ENCODE data around the gene FAM20C.

The FAM20C gene

DNA sequence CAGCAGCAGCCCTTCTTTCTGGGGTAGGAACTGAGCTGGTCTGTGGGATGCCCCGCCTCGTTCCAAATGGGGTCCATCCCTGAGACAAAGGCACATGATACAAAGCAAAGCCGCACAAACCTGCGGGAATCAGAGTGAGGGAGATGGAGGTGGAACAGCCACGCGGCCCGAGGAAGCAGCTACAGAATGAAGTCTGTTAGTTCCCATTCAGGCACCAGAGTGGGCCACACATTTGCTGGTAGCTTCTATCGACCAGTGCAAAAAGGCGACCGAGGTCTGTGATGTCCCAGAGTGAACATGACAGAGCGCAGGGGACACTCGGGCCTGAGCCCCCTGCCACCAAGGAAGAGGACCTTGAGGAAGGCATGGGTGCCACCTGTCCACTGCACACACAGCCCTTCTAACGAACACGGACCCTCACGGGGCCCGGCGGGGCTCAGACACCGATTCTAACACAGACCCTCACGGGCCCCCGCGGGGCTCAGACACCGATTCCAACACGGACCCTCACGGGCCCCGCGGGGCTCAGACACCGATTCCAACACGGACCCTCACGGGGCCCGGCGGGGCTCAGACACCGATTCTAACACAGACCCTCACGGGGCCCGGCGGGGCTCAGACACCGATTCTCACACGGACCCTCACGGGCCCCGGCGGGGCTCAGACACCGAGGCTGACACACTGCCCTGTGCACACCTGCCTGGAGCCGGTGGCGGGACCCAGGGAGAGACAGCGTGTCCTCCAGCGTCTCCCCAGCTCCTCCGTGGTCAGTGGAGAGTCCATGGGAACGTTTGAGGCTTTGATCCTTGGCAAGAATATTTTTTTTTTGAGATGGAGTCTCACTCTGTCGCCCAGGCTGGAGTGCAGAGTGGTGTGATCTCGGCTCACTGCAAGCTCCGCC is 32.8 kb upstream of the FAM20C start:
- no peak for DNase-seq

DNA sequence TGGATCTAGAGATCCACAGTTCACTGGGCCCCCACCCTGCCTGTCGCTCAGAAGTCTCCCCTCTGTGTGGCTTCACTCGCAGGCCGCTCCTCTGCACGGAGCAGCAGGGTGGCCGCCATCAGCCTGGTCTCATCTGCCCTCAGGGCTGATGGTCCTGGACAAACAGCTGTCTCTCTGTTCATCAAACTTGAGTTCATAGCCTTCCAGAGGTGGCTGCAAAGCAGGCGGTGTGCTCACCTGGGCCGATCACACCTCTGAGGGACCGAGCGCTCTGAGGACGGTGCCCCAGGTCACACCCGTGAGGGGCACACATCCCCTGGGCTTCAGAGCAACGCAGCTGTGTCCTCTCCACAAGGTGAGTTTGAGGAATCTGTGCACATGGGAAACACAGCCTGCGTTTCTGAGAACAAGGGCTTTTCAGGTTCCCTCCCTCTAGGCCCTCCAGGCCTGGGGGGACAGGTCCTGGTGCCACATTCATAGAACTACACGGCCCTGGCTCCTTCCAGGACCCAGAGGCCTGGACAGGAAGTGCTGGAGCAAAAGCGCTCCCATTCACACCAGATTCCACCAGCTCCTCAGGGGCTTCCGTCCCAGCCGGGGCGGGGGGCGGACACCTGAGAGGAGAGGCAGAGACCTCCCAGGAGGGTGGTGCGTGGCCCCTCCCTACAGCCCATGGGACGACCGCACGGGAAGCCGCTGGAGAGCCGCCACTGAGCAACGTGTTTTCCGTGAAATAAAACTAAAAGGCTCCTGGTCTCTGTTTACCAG is 31.2 kb upstream of the FAM20C start:
- no peak for DNase-seq

DNA sequence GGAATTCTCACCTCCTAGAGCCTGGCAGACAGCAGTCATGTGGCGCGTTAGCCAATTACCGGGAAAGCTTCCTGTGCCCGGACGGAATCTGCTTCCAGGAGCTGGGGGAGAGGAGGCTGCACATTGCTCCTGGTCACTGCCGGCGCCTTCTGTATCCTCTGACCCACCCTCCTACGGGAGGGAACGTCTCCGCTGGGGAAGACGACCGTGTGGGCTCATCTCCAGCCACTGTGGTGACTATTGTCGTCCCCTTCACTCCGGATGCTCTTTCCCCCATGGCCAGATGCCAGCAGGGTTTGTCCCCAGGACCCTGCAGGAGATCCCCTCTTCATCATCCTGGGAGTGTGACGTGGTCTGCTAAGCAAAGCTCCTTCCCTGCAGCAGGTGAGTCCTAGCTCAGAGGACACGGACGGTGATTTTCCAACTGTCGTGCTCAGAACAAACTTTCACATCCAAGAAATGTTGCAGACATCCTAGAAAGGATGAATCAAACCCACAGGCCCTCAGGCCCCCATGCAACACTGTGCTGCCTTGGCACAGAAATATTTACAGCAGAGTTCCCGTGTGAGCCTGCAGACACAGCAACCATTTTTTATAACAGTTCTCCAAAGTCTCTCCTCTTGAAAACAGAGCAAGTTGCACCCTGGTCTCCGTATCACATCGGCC is 29.6 kb upstream of the FAM20C start:
- no peak for DNase-seq

DNA sequence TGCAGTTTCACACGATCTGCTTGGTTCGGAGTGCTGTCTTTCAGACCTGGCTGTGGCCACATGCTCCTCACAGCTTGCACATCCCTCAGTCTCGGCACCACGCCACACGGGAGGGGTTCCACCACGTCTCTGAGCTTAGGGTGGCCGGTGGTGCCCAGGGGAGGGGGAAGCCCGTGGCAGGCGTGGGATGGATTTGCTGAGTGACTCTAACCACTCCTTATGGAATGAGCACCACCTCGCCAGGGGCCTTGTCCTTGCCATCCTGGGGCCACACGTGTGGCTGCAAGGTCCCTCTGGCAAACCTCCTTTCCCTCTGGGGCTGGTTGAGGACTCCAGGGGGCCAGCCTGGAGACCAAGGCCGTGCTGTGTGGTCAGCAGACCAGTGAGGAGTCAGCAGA is 29.1 kb upstream of the FAM20C start:
- DNase-seq = no peak

DNA sequence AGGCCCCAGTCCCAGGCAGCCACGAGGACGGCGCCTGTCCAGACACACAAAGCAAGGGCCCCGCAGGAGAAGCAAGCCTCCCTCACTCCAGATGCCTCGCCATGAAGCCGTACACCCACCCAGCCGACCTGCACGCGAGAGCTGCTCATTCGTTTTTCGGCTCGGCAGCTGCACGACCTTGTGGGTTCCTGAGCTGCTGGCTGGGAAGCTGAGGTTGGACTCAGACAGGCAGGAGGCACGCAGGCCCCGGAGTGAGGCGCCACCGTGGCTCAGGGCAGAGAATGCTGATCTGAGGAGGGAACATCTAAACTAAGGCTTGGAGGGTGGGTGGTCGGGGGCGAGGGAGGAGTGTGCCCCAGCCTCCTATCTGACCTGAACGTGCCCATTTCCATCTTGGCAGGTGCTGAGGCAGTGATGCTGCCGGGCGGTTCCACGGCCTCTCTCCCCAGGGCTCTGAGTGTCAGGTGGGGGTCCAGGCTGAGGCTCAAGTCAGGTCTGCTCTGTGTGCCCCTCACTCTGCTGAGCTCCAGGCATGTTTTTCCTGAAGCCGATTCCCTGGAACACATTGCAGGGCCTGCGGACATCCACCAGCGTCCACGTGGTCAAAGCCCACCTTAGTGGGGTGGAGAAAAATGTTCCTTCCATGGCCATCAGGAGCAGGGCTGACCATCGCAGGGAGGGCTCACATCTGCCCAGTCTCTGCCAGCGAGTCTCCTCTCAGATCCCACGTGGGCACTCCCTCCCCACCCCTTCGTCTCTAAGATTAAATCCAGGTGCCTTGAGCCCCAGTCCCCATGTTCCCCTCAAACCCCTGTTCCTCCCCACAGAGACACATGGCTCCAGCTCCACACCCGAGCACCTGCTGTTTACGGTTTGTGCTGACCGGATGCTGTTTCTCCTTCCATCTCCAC is 28.1 kb upstream of the FAM20C start:
- no peak for DNase-seq

DNA sequence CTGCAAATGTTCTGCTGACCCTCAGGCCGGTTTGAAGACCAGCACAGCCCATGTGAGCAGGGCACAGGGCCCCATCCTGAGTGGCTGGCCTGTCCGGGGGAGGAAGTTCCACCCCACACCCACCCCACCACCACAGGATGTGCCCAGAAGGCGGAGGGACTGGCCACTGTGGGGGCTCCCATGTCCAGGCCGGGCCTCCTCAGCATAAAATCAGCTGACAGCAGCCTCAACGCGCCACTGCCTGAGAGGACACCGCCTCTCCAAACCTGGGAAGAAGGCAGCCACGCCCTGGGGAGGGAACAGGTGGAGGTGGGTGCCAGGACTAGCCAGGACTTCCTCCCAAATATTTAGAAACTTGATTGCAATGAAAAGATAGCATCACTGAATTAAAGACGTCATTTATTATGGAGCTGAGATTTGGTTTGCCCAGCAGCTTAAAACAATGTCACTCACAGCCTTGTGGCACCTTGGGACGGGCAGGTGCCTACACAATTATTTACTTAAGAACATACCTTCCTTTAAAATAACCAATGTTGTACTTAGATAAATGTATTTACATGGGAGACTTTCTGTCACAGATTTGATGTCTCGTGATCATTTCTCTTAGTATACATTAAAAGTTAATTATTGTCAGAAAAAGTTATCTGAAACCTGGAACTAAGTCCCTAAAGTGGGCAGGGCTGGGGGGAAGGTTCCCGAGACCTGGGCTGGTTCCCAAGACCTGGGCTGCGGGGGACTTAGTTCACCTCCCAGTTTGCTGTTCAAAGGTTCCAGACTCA is 27.3 kb upstream of the FAM20C start:
- DNase-seq = no peak

DNA sequence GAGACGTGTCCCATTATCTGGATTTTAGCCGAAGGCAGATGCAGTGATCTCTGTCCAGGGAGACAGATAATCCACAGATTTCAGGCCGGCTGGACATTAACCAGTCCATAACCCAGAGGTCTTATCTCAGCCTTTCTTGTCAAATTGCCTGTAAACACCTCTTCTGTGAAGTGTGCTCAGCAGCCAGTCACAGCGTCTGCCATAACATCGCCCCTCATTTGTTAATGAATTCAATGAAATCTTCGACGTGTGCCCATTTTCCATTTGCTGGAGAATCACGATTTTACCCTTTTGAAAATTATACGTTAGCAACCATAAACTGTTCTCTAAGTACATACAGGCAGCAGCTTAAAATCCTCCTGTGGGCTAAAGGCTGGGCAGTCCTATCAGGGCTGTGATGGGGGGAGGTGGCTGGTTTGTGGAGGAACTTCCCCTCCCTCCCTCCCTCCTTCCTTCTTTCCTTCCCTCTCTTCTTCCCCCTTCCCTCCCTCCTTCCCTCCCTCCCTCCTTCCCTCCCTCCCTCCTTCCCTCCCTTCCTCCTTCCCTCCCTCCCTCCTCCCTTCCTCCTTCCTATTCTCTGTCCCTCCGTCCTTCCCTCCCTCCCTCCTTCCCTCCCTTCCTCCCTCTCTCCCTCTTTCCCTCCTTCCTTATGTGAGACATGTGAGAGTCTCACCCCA is 26.6 kb upstream of the FAM20C start:
- DNase-seq = no peak

DNA sequence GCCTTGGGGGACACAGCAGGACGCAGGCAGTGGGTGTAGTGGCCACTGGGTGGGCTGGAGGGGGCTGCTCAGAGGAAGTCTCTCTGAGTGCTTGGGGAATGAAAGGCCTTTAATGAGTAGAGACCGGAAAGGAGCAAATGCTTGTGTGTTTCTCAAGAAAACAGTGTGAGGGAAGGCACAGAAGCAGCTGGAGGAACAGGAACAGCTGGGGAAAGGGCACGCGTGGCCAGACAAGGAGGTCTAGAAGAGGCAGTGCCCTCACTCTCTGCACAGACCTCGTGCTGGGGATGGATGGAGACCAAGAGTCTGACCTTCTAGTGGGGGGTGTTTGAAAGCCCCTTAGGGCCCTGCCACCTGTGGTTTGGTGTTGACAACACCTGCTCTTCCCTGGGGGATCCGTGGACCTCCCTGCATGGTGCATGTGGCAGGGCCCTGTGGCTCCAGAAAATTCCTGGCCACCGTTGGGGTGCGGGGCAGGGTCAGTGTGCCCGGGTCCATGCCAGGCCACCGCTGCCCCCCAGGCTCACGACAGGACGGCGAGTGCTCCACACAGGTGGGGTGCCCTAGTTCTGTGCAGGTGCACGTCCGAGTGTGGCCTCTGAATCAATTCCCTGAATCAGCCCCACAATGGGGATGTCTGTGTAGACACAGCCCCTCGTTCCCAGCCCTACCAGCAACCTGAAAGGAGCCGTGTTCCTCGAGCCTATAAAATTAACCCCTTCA is 25.9 kb upstream of the FAM20C start:
- DNase-seq = no peak

DNA sequence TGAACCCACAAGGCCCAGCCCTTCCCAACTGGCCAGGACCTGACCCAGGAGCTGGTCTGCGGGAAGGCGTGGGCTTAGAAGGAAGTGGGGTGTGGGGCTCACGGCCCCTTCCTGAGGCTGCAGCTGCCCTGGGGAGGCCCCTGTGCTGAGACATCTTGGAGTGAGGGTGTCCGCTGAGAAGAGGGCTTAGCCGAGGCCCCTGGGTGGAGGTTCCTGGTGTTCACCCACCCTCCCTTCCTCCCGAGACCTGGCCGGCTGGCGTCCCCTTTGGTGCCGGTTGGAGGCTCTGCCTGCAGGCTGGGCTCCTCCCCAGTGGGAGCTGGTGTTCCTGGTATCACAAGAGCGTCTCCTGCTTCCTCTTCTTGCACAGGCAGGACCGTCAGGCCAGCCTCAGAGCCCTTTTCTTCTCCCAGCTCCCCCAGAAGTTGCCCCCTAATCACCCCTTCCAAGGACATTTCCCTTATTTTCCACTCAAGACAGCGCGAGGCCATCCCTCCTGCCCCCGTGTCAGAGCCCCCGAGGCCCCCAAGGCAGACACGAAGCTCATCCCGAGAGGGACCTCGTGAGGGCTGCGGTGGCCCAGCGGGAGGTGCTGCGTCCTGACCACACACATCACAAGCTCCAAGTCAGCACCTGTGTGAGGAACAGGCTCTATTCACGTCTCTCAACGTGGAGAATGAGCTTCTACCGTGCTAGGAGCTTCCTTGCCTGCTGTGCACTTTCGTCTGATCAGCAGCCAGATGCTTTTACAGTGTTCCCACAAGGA is 25.1 kb upstream of the FAM20C start:
- no peak for DNase-seq

DNA sequence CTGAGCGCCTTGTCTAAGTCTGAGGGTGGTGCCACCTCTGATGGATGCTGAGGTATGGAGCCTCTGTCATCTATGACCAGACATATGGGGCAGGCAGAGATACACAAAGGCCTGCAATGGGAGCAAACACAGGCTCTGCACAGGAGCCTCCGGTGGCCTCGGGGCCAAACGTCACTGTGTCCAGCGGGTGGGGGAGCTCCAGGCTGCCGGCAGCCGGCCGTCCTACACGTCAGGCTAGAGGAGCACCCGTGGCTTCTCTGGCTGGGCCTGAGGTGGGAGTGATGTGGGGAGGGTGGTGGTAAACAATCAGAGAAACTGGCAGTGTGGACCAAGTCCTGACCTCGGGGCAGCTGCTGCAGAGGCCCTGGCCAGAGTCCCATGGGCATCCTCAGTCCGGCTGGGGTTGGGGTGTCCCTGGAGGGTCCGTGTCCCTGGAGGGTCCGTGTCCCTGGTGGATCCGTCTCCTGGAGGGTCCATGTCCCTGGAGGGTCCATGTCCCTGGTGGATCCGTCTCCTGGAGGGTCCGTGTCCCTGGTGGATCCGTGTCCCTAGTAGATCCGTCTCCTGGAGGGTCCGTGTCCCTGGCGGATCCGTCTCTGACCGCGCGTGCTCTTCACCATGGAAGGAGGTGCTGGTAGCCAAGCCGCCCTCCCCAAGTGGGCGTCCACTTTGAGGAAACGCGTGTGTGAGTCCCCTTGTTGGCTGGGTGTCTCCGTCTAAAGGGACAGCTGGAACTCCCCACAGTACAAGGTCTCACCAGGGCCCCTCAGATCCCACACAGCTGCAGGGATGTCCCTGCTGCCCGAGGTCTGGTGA is 24.2 kb upstream of the FAM20C start:
- DNase-seq = no peak

DNA sequence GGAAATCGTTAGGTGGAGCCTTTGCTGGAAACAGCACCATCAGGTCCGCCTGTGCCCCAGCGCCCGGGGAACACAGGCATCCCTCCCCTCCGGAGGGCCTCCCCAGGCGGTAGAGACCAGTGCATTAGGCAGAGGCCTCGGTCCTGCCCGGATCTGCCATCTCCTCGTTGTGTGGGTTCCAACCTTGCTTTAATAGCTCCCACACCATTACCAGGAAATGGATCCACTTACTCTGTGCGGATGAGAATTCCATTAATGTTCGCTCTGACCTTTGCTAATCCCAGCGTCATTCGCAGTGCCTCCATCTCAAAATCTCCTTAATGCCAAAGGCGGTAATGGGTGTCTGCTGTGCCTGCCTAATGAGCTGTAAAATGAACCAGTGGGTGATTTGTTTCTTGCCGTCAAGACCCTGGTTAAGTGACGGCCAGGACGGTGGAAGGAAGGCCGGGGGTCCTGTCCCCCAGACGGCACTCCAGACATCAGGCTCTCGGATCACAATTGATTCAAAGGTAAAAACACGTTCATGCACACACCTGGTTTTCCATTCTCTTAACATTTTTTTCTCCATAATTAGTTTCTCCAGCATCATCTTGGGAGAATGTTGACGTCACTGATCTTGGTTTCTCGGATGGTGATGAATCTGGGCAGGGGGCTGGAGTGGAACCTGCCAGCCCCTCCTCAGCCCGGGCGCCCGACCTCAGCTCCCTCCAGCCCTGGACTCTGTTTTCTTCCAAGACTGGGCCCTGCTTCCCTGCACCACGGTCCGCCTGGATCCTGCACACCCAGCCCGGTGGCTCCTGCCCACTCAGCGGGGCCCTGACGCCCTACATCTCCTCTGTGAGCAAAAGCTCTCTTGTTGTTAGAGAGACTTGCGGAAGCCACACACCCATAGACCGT is 22.8 kb upstream of the FAM20C start:
- DNase-seq = no peak

DNA sequence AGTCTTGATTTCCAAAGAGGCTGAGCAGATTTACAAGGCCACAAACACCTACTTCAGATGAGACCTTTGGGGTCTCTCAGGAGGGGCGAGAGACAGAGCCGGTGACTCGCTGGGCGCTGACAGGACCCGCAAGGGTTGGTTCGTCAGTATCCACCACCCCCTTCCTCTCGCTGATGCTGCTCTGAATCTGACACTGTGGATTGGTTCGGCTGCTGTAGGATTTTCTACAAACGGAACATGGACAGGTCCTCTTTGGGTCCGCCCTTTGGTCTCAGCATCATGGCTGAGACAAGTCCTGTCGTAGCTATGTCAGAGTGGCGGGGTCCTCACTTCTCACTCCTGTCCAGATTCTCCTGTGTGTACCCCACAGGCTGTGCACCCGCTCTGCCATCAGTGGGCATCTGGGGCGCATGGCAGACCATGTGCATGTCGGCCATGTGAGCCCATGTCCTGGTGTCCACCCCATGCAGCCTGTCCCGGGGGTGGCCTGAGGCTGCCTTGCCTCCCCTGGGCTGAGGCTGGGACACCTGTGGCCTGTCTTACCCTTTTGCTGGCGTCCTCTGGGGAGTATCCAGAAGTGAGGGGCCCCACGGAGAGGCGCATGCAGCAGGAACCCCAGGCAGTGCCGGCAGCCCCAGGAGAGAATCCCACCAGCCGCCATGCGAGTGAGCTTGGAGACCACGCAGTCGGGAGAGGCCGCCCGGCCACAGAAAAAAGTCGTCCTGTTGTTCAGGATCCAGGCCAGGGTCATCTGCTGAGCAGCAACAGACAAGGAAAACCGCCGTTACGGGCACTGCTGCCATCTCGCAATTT is 21.6 kb upstream of the FAM20C start:
- DNase-seq = no peak

DNA sequence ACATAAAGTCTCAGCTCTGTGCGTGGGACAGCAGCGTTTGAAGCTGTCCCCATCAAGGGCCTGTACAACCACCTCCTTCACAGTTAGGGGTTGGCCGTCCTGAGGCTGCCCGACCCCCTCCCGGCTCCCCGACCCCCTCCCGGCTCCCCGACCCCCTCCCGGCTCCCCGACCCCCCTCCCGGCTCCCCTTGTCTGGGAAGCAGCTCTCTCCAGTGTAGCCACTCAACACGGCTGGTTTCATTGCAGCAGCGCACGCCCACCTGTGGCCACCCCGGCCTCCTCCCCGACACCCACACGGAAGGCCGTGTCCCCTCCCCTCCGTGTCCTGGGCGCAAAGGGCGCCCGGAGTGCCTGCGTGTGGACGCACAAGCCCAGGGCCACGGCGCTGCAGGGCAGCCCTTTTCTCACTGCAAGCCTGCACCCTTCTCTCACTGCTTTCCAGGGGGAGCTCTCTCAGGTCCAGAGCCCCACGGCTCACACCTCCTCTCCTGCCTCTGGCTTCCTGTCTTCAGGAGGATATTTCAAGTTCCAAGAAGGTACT is 20.9 kb upstream of the FAM20C start:
- no peak for DNase-seq

DNA sequence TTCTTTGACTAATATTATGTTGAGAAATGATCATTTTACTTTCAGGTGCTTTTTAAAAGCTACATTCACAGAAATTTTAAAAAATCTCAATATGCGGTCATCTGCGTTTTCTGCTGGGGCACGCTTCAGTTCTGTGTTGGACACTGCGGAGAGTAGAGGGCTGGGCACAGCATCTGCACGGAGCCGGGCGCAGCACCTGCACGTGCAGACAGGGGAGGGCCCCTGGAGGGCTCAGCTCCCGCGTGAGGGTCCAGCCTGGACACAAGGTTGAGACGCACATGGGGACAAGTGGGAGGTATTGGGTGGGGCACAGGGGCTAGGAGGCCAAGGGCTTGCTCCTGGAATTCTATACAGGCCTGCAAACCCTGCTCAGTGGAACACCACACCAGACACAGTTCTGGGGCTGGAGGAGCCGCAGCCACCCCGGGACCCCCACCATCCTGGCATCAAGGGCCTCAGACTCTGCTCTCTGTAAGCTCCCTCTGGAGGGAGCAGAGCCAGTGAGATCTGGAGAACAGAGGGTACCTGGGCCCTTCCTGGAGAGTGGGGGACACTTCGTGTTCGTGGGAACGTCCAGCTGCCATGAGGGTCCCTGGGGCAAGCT is 20.4 kb upstream of the FAM20C start:
- DNase-seq = no peak

DNA sequence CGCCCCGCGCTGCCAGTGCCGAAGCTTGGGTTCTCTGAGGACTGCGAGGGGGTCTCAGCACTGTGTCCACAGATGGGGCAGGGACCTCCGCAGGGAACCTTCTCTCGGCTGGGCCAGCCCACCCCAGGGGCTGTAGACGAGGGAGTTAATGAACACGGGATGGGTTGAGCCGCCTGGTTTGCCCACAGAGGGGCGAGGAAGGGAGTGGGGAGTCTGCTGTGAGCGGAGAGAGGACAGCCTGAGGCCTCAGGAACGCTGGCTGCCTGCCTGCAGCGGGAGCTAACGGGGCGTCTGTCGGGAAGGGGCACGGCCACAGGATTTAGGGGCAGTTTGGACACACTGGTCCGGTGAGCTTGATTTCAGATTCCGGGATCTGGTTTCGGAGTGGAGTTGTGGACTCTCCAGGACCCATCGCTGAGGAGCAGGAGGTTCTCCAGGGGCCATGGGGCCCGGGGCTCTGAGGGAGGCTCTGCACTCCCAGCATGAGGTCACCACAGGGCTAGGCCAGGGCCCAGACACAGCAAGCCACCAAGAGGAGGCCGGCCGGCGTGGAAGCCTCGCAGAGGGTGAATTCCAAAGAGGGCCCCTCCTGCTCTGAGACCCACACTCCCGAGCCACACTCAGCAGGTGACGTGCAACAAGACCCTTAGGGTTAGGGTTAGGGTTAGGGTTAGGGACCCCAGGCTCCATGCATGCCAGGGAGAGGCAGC is 19.0 kb upstream of the FAM20C start:
- DNase-seq = no peak

Data from OCI-M1 (cell line).